K562 (cell line): Measurements from ENCODE around the gene PLP2. TPM values are rescaled to one million over a fixed set of nuclear protein-coding genes. Genes with fewer than 3 reads are reported as not detected.

Experiments used
- ARID3A ChIP-seq: IDR thresholded peaks from 2 replicates; pipeline ENCODE4 v1.6.1; 2012; ENCODE audit warnings: low read depth, low read length, improper control_type of control experiment, borderline replicate concordance
- ATF2 ChIP-seq: sonication (generic); formaldehyde crosslinking; IDR thresholded peaks from 2 replicates; pipeline ENCODE4 v1.8.1; 2022; ENCODE audit warnings: missing genetic modification reagents
- ATF3 ChIP-seq, 2 experiments: fragments of 450-650 bp in 1 of 2; sonication (generic) in 1 of 2; formaldehyde crosslinking in 1 of 2; IDR thresholded peaks in 1 of 2; conservative IDR thresholded peaks in 1 of 2; 2 replicates each; pipeline versions ENCODE4 v1.6.1 to v1.8.1; 2016 to 2023; ENCODE audit warnings: mild to moderate bottlenecking in 2 of 2, moderate library complexity in 2 of 2, inconsistent platforms in 1 of 2, missing genetic modification reagents in 1 of 2
- GTF2E2 ChIP-seq: fragments of 200-800 bp; sonication (Bioruptor generic); IDR thresholded peaks from 2 replicates; pipeline ENCODE4 v1.6.1; 2016; ENCODE audit warnings: missing genetic modification characterization, missing compliant biosample characterization
- POLR2AphosphoS5 ChIP-seq: IDR thresholded peaks from 2 replicates; pipeline ENCODE4 v1.6.1; 2011; ENCODE audit warnings: mild to moderate bottlenecking, low read depth, low read length, moderate library complexity; ENCODE audit not compliant: control insufficient read depth, insufficient read depth
- POLR2B ChIP-seq: fragments of 450-650 bp; IDR thresholded peaks from 2 replicates; pipeline ENCODE4 v1.6.1; 2018; ENCODE audit warnings: low read depth; ENCODE audit not compliant: partially characterized antibody
- TEAD4 ChIP-seq, 2 experiments: sonication (generic) in 1 of 2; formaldehyde crosslinking in 1 of 2; IDR thresholded peaks; 2 replicates each; pipeline versions ENCODE4 v1.6.1 to v1.8.0; 2012 to 2022; ENCODE audit warnings: borderline replicate concordance in 1 of 2, inconsistent platforms in 1 of 2, low read length in 1 of 2, mild to moderate bottlenecking in 1 of 2, missing genetic modification reagents in 1 of 2
- ZC3H11A ChIP-seq: IDR thresholded peaks from 2 replicates; pipeline ENCODE4 v1.6.1; 2012; ENCODE audit warnings: low read depth, low read length, improper control_type of control experiment
- ZNF518B ChIP-seq: fragments of 250-450 bp; sonication (Bioruptor Pico); IDR thresholded peaks from 2 replicates; pipeline ENCODE4 v1.5.0; 2021; ENCODE audit warnings: mild to moderate bottlenecking, moderate library complexity
- ZNF586 ChIP-seq: fragments of 450-650 bp; formaldehyde crosslinking; conservative IDR thresholded peaks from 2 replicates; pipeline ENCODE4 v1.4.0; 2020; ENCODE audit warnings: mild to moderate bottlenecking, moderate library complexity
- polyA plus RNA-seq, 8 experiments: library from polyadenylated mRNA; depleted of rRNA in 4 of 8; stranded (reverse) in 5 of 8; unstranded in 3 of 8; fragments of >200 nt; fragmentation: Nextera tagmentation in 2 of 8; fragmentation: Illumina TruSeq in 1 of 8; extraction: Ambion mirVana in 2 of 8; extraction: Trizol in 1 of 8; gene quantifications; 2 replicates each; pipeline versions ENCODE4 v1.2.1 to v1.2.3, GENCODE V29; 2011 to 2014; ENCODE audit warnings: inconsistent platforms in 1 of 8, missing spikeins in 1 of 8
- total RNA-seq, 7 experiments: library from RNA; depleted of rRNA in 6 of 7; stranded (reverse); fragments of >200 nt in 6 of 7; fragmentation: Illumina TruSeq in 2 of 7; extraction: Trizol in 2 of 7; gene quantifications; 2 replicates each; pipeline versions ENCODE4 v1.2.1 to v1.2.3, GENCODE V29; 2011 to 2021; ENCODE audit warnings: low replicate concordance in 1 of 7
- TF ChIP-seq, protein P1 (sequence below): fragments of 250-450 bp; sonication (Bioruptor Pico); IDR thresholded peaks from 2 replicates; pipeline ENCODE4 v1.5.0; 2021; ENCODE audit warnings: mild to moderate bottlenecking, borderline replicate concordance
- TF ChIP-seq, protein P2 (sequence below): sonication (generic); formaldehyde crosslinking; IDR thresholded peaks from 2 replicates; pipeline ENCODE4 v1.8.0; 2022; ENCODE audit warnings: missing genetic modification reagents, mild to moderate bottlenecking, moderate library complexity, borderline replicate concordance

PLP2 gene
- total and polyA plus RNA-seq, 9 of the 15 experiments (the other 6 are each of a cell fraction or from before 2014, with no cell fraction given), result 34.7 to 236 (median 112) TPM

- TF ChIP-seq, protein P1, sequence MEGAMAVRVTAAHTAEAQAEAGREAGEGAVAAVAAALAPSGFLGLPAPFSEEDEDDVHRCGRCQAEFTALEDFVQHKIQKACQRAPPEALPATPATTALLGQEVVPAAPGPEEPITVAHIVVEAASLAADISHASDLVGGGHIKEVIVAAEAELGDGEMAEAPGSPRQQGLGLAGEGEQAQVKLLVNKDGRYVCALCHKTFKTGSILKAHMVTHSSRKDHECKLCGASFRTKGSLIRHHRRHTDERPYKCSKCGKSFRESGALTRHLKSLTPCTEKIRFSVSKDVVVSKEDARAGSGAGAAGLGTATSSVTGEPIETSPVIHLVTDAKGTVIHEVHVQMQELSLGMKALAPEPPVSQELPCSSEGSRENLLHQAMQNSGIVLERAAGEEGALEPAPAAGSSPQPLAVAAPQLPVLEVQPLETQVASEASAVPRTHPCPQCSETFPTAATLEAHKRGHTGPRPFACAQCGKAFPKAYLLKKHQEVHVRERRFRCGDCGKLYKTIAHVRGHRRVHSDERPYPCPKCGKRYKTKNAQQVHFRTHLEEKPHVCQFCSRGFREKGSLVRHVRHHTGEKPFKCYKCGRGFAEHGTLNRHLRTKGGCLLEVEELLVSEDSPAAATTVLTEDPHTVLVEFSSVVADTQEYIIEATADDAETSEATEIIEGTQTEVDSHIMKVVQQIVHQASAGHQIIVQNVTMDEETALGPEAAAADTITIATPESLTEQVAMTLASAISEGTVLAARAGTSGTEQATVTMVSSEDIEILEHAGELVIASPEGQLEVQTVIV (CRISPR knock-in tag), result no peak
- TF ChIP-seq ARID3A (no peak), ATF3 (IDR thresholded peaks at IDR 0.05) (peak; percentile 72), ATF3 (CRISPR knock-in tag; conservative IDR thresholded peaks at IDR 0.05) (peak; percentile 70; the same call in 1 of the 2 replicates), TEAD4 (IDR thresholded peaks at IDR 0.05; ENCODE audit: low read length) (no peak), TEAD4 (CRISPR knock-in tag; IDR thresholded peaks at IDR 0.05; ENCODE audit: borderline replicate concordance) (peak; percentile 76; the same call in 1 of the 2 replicates), ZNF586 (CRISPR knock-in tag) (no peak), ZNF518B (CRISPR knock-in tag) (no peak), ATF2 (0 out of 2 replicates have a peak, but pooled peaks have one; percentile 38), POLR2AphosphoS5 (no peak), ZC3H11A (no peak), POLR2B (peak; percentile 71), GTF2E2 (tag) (0 out of 2 replicates have a peak, but pooled peaks have one; percentile 34)
- TF ChIP-seq, protein P2, sequence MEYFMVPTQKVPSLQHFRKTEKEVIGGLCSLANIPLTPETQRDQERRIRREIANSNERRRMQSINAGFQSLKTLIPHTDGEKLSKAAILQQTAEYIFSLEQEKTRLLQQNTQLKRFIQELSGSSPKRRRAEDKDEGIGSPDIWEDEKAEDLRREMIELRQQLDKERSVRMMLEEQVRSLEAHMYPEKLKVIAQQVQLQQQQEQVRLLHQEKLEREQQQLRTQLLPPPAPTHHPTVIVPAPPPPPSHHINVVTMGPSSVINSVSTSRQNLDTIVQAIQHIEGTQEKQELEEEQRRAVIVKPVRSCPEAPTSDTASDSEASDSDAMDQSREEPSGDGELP (CRISPR knock-in tag), result peak; percentile 64; the same call in 1 of the 2 replicates
Measured at GRCh38 chrX:49155900-49156837, 15.5 kb upstream of the PLP2 start (continued).
